AG04450 (cell line): ENCODE results near the gene LOC101059915.

Source experiments
- CTCF ChIA-PET: fragments of 300-600, 350-600 bp; formaldehyde crosslinking; extraction: SDS; loops from one replicate; lab custom pipeline; 2022; ENCODE audit warnings: antibody characterized with exemption, inconsistent platforms; lab: Charles Lee
- POLR2A ChIA-PET: fragments of 350-600 bp; formaldehyde crosslinking; extraction: SDS; loops from one replicate; lab custom pipeline; 2021; ENCODE audit warnings: antibody characterized with exemption, inconsistent platforms; lab: Yijun Ruan, JAX
- DNase-seq: peaks from one replicate; pipeline ENCODE4 v3.0.0-alpha.2; 2011; ENCODE audit warnings: low read depth, low spot score
- H3K27ac ChIP-seq: one replicate; pipeline ENCODE4 v1.5.1; 2012; ENCODE audit warnings: low read depth, low read length, control low read depth
- H3K27me3 ChIP-seq: one replicate; pipeline ENCODE4 v1.6.0; 2012; ENCODE audit warnings: low read length; ENCODE audit not compliant: control insufficient read depth, insufficient read depth
- H3K4me3 ChIP-seq: 2 replicates; pipeline ENCODE4 v1.5.1; 2011; ENCODE audit warnings: mild to moderate bottlenecking, low read depth, low read length, control low read depth
- H3K9me3 ChIP-seq: 2 replicates; pipeline ENCODE4 v1.5.1; 2012; ENCODE audit warnings: low read length; ENCODE audit not compliant: control insufficient read depth, insufficient read depth
- CTCF ChIP-seq: IDR thresholded peaks from 2 replicates; pipeline ENCODE4 v1.5.1; 2011; ENCODE audit warnings: low read depth, low read length, control low read depth, inconsistent platforms

Gene LOC101059915

GRCh38 chrX:71625471-71625870, 41.9 kb upstream of the LOC101059915 start:
- DNase-seq, result no peak
- Histone ChIP-seq H3K9me3 (no peaks in the 10 kb centered on the region), H3K4me3 (no peak overlapping the region), H3K27ac (no peak overlapping the region), H3K27me3 (peaks cover 3% of the 10 kb centered on the region)
- POLR2A ChIA-PET, result no interaction called here
- no peak for TF ChIP-seq CTCF
- CTCF ChIA-PET, result no interaction called here

- peaks cover 3% of the 10 kb centered on the region for H3K27me3 ChIP-seq
- no peak for TF ChIP-seq CTCF
- no peak overlapping the region for H3K4me3 ChIP-seq
- H3K9me3 ChIP-seq, result no peaks in the 10 kb centered on the region
- ChIA-PET CTCF (no interaction called here), POLR2A (no interaction called here)
- no peak overlapping the region for H3K27ac ChIP-seq
- no peak for DNase-seq
These were observed 40.8 kb upstream of the LOC101059915 start for GRCh38 chrX:71626576-71626975.

- TF ChIP-seq CTCF, result no peak
- no peak overlapping the region for H3K4me3 ChIP-seq
- no peaks in the 10 kb centered on the region for H3K9me3 ChIP-seq
- CTCF ChIA-PET, result no interaction called here
- peaks cover 3% of the 10 kb centered on the region for H3K27me3 ChIP-seq
- POLR2A ChIA-PET, result no interaction called here
- no peak overlapping the region for H3K27ac ChIP-seq
- DNase-seq, result no peak
These were observed 39.5 kb upstream of the LOC101059915 start for GRCh38 chrX:71627588-71628404.

GRCh38 chrX:71629467-71629866, 37.9 kb upstream of the LOC101059915 start:
- no peak overlapping the region for H3K27ac ChIP-seq
- POLR2A ChIA-PET, result no interaction called here
- H3K9me3 ChIP-seq, result no peaks in the 10 kb centered on the region
- peaks cover 3% of the 10 kb centered on the region for H3K27me3 ChIP-seq
- no peak for DNase-seq
- CTCF ChIA-PET, result no interaction called here
- no peak for TF ChIP-seq CTCF
- H3K4me3 ChIP-seq, result no peak overlapping the region

GRCh38 chrX:71632923-71633657, 34.3 kb upstream of the LOC101059915 start:
- Histone ChIP-seq H3K9me3 (no peaks in the 10 kb centered on the region), H3K27me3 (peaks cover 3% of the 10 kb centered on the region), H3K27ac (no peak overlapping the region), H3K4me3 (no peak overlapping the region)
- ChIA-PET CTCF (no interaction called here), POLR2A (no interaction called here)
- no peak for DNase-seq
- TF ChIP-seq CTCF, result no peak
